ENCODE measurements around the gene NCBP2L.

GRCh38 chrX:107728371-107729099, 49.0 kb upstream of the NCBP2L start:
- no peak for TF ChIP-seq EZH2 (IDR thresholded peaks at IDR 0.05; ENCODE audit: low read depth, unreplicated experiment)
- TF ChIP-seq CTCF (conservative IDR thresholded peaks at IDR 0.05; ENCODE audit: low read depth in 2 of 2), result no peak
- TF ChIP-seq EZH2phosphoT487 (IDR thresholded peaks at IDR 0.05; ENCODE audit: unreplicated experiment), result no peak

Data from GM23338 (cell line).